GM12878 (cell line): ENCODE results near the gene FOXD1. TPM values are rescaled to one million over a fixed set of nuclear protein-coding genes. Genes with fewer than 3 reads are reported as not detected.

Experiments
- ATAC-seq: fragments of 200-7000 bp; cut with Tn5 transposase; 3 replicates; pipeline ENCODE4 v1.9.1; 2020; ENCODE audit warnings: mild to moderate bottlenecking, moderate library complexity
- BruUV-seq: library from RNA; stranded (reverse); fragments of 400-500 nt; replicated peaks from 2 replicates; lab custom pipeline; 2021; lab: Mats Ljungman, UMichigan
- CTCF ChIA-PET: fragments of 300-600 bp; sonication (Branson Sonifier 250); formaldehyde crosslinking; extraction: SDS; loops from one replicate; lab custom pipeline; 2021; ENCODE audit warnings: inconsistent platforms; lab: Yijun Ruan, JAX
- POLR2A ChIA-PET: fragments of 350-600 bp; formaldehyde crosslinking; extraction: SDS; loops from one replicate; lab custom pipeline; 2021; ENCODE audit warnings: inconsistent platforms; lab: Charles Lee
- RAD21 ChIA-PET: fragments of 300-600 bp; sonication (Branson Sonifier 250); formaldehyde crosslinking; loops from one replicate; lab custom pipeline; 2023; ENCODE audit warnings: antibody characterized with exemption; ENCODE audit not compliant: unreplicated experiment; lab: Charles Lee
- SMC1A ChIA-PET: fragments of 300-600 bp; sonication (Branson Sonifier 250); formaldehyde crosslinking; loops from one replicate; lab custom pipeline; 2023; ENCODE audit not compliant: unreplicated experiment, uncharacterized antibody; lab: Charles Lee
- DNase-seq: peaks from one replicate; pipeline ENCODE4 v3.0.0-alpha.2; 2011; ENCODE audit warnings: low read depth, low spot score
- FAIRE-seq: peaks from 3 replicates; lab custom pipeline; 2011; peaks lifted over from hg19 to GRCh38; lab: Jason Lieb, UNC
- H2AFZ ChIP-seq: 2 replicates; pipeline ENCODE4 v1.6.0; 2011; ENCODE audit warnings: low read depth, low read length, control low read depth; ENCODE audit not compliant: control insufficient read depth
- H3K27ac ChIP-seq: 2 replicates; pipeline ENCODE4 v1.5.1; 2011; ENCODE audit warnings: control low read depth; ENCODE audit not compliant: control insufficient read depth, insufficient read depth
- H3K27me3 ChIP-seq, 2 experiments: replicated peaks in 1 of 2; 2 replicates each; pipeline versions ENCODE4 v1.6.0 to v1.6.1; 2011; ENCODE audit warnings: low read length in 1 of 2; ENCODE audit not compliant: control insufficient read depth in 2 of 2, insufficient read depth in 2 of 2
- H3K36me3 ChIP-seq, 2 experiments: 2 replicates each; pipeline ENCODE4 v1.5.1; 2011; ENCODE audit warnings: low read length in 1 of 2; ENCODE audit not compliant: control insufficient read depth in 2 of 2, insufficient read depth in 2 of 2
- H3K4me1 ChIP-seq: 2 replicates; pipeline ENCODE4 v1.6.1; 2011; ENCODE audit warnings: mild to moderate bottlenecking, low read length, moderate library complexity, mixed read lengths; ENCODE audit not compliant: control insufficient read depth, insufficient read depth
- H3K4me2 ChIP-seq: 2 replicates; pipeline ENCODE4 v1.6.0; 2011; ENCODE audit warnings: control low read depth; ENCODE audit not compliant: control insufficient read depth, insufficient read depth
- H3K4me3 ChIP-seq: fragments of 200-600 bp; sonication (generic); 2 replicates; pipeline ENCODE4 v1.5.1; 2016
- H3K79me2 ChIP-seq: 2 replicates; pipeline ENCODE4 v1.6.0; 2011; ENCODE audit warnings: low read length; ENCODE audit not compliant: control insufficient read depth, insufficient read depth
- H3K9ac ChIP-seq: 2 replicates; pipeline ENCODE4 v1.8.0; 2011; ENCODE audit warnings: low read length, control low read depth, mixed read lengths; ENCODE audit not compliant: control insufficient read depth, insufficient read depth
- H3K9me3 ChIP-seq: replicated peaks from 3 replicates; pipeline ENCODE4 v1.5.1; 2011; ENCODE audit warnings: mild to moderate bottlenecking, low read length; ENCODE audit not compliant: control insufficient read depth, insufficient read depth
- H4K20me1 ChIP-seq: 2 replicates; pipeline ENCODE4 v1.6.0; 2011; ENCODE audit not compliant: control insufficient read depth, insufficient read depth
- CHD2 ChIP-seq: IDR thresholded peaks from 2 replicates; pipeline ENCODE4 v1.6.1; 2011; ENCODE audit warnings: low read depth, low read length, improper control_type of control experiment, borderline replicate concordance
- CREM ChIP-seq: IDR thresholded peaks from 2 replicates; pipeline ENCODE4 v1.6.1; 2014; ENCODE audit warnings: antibody characterized with exemption, low read depth
- CTCF ChIP-seq, 3 experiments: IDR thresholded peaks in 2 of 3; conservative IDR thresholded peaks in 1 of 3; 2 replicates each; pipeline ENCODE4 v1.5.1; 2011; ENCODE audit warnings: low read depth in 3 of 3, low read length in 3 of 3, mild to moderate bottlenecking in 3 of 3, control low read depth in 2 of 3, moderate library complexity in 2 of 3, inconsistent platforms in 1 of 3, mixed read lengths in 1 of 3; ENCODE audit not compliant: control insufficient read depth in 2 of 3, insufficient read depth in 1 of 3; ENCODE audit errors: extremely low read depth in 1 of 3
- RAD21 ChIP-seq: IDR thresholded peaks from 2 replicates; pipeline ENCODE4 v1.6.1; 2011; ENCODE audit warnings: mild to moderate bottlenecking, low read depth, low read length, moderate library complexity; ENCODE audit not compliant: insufficient read depth
- REST ChIP-seq: IDR thresholded peaks from 2 replicates; pipeline ENCODE4 v1.6.1; 2012; ENCODE audit warnings: mild to moderate bottlenecking, low read depth, low read length
- SMC3 ChIP-seq: IDR thresholded peaks from 2 replicates; pipeline ENCODE4 v1.6.1; 2011; ENCODE audit warnings: low read length, improper control_type of control experiment, borderline replicate concordance
- SP1 ChIP-seq: IDR thresholded peaks from one replicate; pipeline ENCODE4 v1.6.1; 2011; ENCODE audit warnings: low read depth, low read length
- TCF7 ChIP-seq: IDR thresholded peaks from 2 replicates; pipeline ENCODE4 v1.6.1; 2014; ENCODE audit warnings: antibody characterized with exemption, borderline replicate concordance
- YY1 ChIP-seq: IDR thresholded peaks from 2 replicates; pipeline ENCODE4 v1.6.1; 2011; ENCODE audit warnings: low read depth, mild to moderate bottlenecking, low read length
- ZSCAN29 ChIP-seq: fragments of 450-650 bp; IDR thresholded peaks from 2 replicates; pipeline ENCODE4 v1.6.1; 2017; ENCODE audit warnings: mild to moderate bottlenecking, moderate library complexity
- WGBS: methylation state at CpG from one replicate; pipeline ENCODE4 v1.1.6; 2016; ENCODE audit warnings: low lambda C conversion rate; ENCODE audit not compliant: insufficient replicate concordance, insufficient coverage; ENCODE audit errors: missing lambda C conversion rate; 5-methylcytosine and 5-hydroxymethylcytosine counted together
- in situ Hi-C: fragments of 300-500 bp; cut with MboI; formaldehyde crosslinking; loops from 9 replicates; pipeline ENCODE4 v1.14.3; 2018; ENCODE audit warnings: mixed read lengths
- intact Hi-C: fragments of 100-400 bp; cut with micrococcal nuclease; formaldehyde crosslinking; loops from one replicate; pipeline ENCODE4 v1.14.2; 2022; ENCODE audit not compliant: unreplicated experiment
- polyA plus RNA-seq, 11 experiments: library from polyadenylated mRNA; depleted of rRNA in 4 of 11; unstranded in 6 of 11; stranded (reverse) in 5 of 11; fragments of >200 nt; fragmentation: Nextera tagmentation in 4 of 11; fragmentation: Illumina TruSeq in 1 of 11; extraction: Ambion mirVana in 4 of 11; extraction: Trizol in 1 of 11; gene quantifications; 1 replicate in 1 of 11; 2 replicates in 10 of 11; pipeline versions ENCODE4 v1.2.1 to v1.2.3, GENCODE V29; 2011 to 2016; ENCODE audit warnings: inconsistent platforms in 2 of 11, missing spikeins in 2 of 11, low read depth in 1 of 11
- total RNA-seq, 4 experiments: library from RNA; depleted of rRNA in 3 of 4; stranded (reverse); fragments of >200 nt in 3 of 4; fragmentation: Illumina TruSeq in 1 of 4; extraction: Trizol in 1 of 4; gene quantifications; 2 replicates each; pipeline versions ENCODE4 v1.2.1 to v1.2.3, GENCODE V29; 2013 to 2021

Gene FOXD1
- total and polyA plus RNA-seq, 10 of the 15 experiments (the other 5 are each of a cell fraction or from before 2014, with no cell fraction given): not detected

GRCh38 chr5:73454379-73455036, 5.9 kb upstream of the FOXD1 start:
- Histone ChIP-seq H3K79me2 (no peaks in the 10 kb centered on the region), H4K20me1 (no peaks in the 10 kb centered on the region), H3K4me3 (no peak overlapping the region), H3K4me2 (no peak overlapping the region), H3K9ac (no peak overlapping the region), H3K4me1 (no peaks in the 10 kb centered on the region), H3K9me3 (peaks cover 2% of the 10 kb centered on the region; the same call in 2 of the 3 replicates), H3K27me3 (peaks cover 6 to 20% of the 10 kb centered on the region in 2 experiments), H3K27ac (no peak overlapping the region), H3K36me3 (no peaks in the 10 kb centered on the region), H2AFZ (no peak overlapping the region)
- 25% methylated on average over 6 of the region's 6 CpGs for WGBS
- POLR2A ChIA-PET: interaction anchor here (0.7 kb wide), 1 partner anchor 1302 kb away, joined by 4 read pairs; no protein-coding TSS in a partner anchor
- TF ChIP-seq TCF7: no peak
- no peak for TF ChIP-seq REST
- TF ChIP-seq YY1: no peak
- no peak for TF ChIP-seq CREM
- no peak for TF ChIP-seq CHD2
- no peak for TF ChIP-seq ZSCAN29
- TF ChIP-seq RAD21: peak; percentile 24; the same call in 1 of the 2 replicates
- TF ChIP-seq SP1: no peak
- peak; percentile 69 to 94 (median 89) for TF ChIP-seq CTCF (IDR thresholded peaks at IDR 0.05 in 2 of 3, conservative IDR thresholded peaks at IDR 0.05 in 1 of 3; ENCODE audit: control insufficient read depth in 2 of 3, extremely low read depth in 1 of 3, insufficient read depth in 1 of 3, low read depth in 3 of 3, low read length in 3 of 3)
- peak; percentile 15; the same call in 1 of the 2 replicates for TF ChIP-seq SMC3
- peak; percentile 90 for ATAC-seq
- no TSS peak for BruUV-seq
- in situ Hi-C loops: no loop called here
- FAIRE-seq: peak; percentile 86
- RAD21 ChIA-PET: no interaction called here
- CTCF ChIA-PET: interaction anchor here (0.8 to 2.6 kb wide), 12 partner anchors 10 to 463 kb away, joined by 3 to 9 read pairs (median 3); no protein-coding TSS in a partner anchor
- intact Hi-C loops: loop anchor here (1.0 to 5.0 kb wide), 3 partner anchors 162 to 497 kb away; partner anchors contain the start of gene FCHO2
- DNase-seq: no peak
- SMC1A ChIA-PET: interaction anchor here (1.2 kb wide), 1 partner anchor 151 kb away, joined by 3 read pairs; no protein-coding TSS in a partner anchor
